ENCODE results near the gene WBP1.
A peak's percentile ranks its signal among the peaks of the same experiment; 100 is the strongest.
"Not testable (repeated sequence)": the region's sequence is repeated elsewhere in the genome, so short reads cannot be mapped to it uniquely, and the experiment has no call there.

Gene WBP1

GRCh38 chr2:74458132-74458937 lies at the start of gene WBP1:
Gene WBP1 (plus strand): TSS chr2:74458438. CDS start chr2:74458603, 165 bp downstream.
- DNase-seq (ENCODE audit: low read depth in 3 of 3) = peak; percentile 88 to 98 (median 98)

DNA sequence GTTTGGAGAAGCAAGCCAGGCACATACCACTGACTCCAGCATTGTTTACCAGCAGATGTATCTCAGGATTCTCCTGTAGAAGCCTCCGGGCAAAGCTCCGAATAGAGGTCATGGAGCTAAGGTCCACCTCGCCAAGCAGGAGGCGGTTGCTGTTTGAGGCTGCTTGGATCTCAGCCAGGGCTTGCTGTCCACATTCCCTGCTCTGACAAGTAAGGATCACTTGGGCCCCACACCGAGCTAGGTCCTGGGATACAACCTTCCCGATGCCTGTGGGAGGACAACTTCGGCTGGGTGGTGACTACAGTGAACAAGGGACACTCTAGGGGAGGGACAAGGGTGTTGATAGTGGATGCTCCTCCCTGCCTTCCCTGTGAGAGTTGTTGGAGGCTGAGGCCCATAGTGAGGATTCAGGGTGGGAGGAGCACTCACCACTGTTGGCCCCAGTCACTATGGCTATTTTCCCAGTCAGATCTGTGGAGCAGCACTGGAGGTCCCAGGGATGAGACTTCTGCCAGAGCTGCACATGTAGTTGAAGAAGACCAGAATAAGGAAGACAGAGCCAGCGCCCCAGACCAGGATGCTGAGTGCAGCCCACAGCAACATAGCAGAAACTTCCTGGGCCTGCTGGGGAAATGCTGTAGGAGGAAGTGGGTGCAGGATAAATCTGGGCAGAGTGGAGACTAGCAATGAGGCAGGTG lies 45.1 kb upstream of the WBP1 start:
- DNase-seq (ENCODE audit: low read depth in 3 of 3) = no peak

- no peak for DNase-seq (ENCODE audit: low read depth in 3 of 3)
Measured at GRCh38 chr2:74414441-74414840, 43.8 kb upstream of the WBP1 start.

GRCh38 chr2:74414881-74415761 lies 43.1 kb upstream of the WBP1 start:
- DNase-seq (ENCODE audit: low read depth in 3 of 3) = peak in 1 of 3 experiments; percentile 13

DNA sequence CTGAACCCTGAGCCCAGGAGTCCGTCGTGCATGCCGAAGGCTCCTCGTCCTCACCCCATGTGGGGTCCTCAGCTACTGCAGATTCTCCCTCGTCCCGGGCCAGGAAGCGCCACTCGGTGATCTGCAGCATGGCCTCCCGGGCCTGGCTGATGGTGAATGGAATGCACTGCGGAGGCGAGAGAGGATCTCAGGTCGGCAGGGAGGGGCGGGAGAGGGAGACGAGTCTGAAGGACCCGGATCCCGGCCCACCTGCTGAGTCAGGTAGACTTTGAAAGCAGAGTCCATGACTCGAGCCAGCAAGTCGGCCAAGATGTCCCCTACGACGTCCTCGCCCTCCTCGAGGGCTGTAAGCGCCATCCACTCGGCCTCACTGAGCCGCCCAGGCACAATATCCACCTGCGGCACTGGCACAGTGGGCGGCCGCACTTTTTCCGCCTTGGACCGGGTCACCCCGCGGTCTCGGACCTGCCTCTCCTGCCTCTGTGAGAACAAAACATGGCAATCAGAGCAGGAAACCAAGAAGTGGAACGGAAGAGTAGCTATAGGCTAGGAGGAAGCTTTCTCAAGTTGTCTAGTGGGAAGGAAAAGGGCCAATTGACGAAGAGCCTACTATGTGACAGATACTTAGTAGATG lies 42.4 kb upstream of the WBP1 start:
- no peak for DNase-seq (ENCODE audit: low read depth in 3 of 3)

DNA sequence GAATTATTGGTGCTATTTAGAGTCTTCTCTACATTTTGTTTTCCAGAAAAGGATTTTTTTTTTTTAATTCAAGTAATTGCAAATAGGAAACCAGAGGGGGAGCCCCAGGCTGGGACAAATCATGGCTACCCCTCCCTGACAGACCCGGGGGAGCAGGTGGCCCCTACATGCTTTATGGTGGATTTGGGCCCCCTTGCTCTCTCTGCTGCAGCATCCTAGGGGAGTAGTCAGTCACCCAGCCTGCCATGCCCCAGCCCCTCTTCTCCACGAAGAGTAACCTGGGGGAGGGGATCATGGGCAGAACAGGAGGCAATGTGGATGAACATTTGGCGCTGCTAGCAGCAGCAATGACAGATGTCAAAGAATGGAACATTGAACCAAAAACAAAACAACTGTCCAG lies 41.5 kb upstream of the WBP1 start:
- DNase-seq (ENCODE audit: low read depth in 3 of 3) = no peak

DNA sequence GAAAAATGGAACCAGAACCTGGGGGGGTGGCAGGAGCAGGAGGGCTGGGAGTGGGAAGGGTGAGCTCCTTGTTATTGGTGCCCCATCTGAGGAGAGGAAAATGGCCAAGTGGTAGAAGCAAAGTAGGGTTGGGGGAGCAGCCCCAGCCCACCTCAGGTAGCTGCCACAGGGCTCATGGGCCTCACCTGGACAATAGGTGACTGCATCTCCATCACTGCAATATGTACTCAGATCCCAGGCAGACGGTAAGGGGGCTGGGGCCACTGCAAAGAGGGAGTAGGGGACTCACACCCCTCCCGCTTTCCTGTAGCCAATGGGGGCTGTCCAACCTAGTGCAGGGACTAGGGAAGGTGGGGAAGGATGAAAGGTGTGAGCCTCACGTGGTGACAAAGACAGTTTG lies 41.0 kb upstream of the WBP1 start:
- no peak for DNase-seq (ENCODE audit: low read depth in 3 of 3)

GRCh38 chr2:74417763-74418162 lies 40.5 kb upstream of the WBP1 start:
- no peak for DNase-seq (ENCODE audit: low read depth in 3 of 3)

- no peak for DNase-seq (ENCODE audit: low read depth in 3 of 3)
Measured at GRCh38 chr2:74418312-74418711, 39.9 kb upstream of the WBP1 start.

DNA sequence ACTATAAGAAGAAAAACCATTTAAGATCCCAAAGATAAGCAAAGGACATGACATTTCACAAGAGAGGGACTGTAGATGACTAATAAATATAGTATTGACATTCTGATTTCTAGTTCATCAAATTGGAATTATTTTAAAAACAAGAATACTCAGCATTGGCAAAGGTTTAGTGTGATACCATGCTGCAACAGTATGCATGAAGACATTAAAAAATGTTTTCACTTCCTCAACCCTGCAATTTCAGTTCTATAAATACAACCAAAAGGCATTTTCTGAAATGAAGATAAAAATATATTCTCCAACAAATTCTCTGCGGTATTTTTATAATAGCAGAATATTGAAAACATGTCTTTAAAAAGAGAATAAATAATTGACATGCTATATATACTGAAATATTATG lies 38.9 kb upstream of the WBP1 start:
- DNase-seq (ENCODE audit: low read depth in 3 of 3) = no peak

DNA sequence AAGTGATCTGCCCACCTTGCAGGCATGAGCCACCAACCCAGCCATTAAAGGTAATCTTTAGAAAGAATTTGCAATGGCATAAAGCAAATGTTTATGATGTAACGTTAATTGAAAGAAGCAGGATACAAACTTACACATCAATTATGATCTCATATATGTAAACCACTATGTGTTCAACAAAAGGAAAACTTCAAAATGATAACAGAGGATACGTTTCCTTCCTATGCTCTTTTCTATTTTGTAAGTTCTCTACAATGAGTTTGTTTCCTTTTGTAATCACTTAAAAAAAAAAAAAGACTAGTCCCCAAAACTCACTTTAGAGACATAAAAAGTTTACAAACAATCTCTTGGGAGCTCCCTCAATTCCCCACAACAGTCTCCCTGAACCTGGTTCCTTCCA lies 38.2 kb upstream of the WBP1 start:
- no peak for DNase-seq (ENCODE audit: low read depth in 3 of 3)

GRCh38 chr2:74420443-74421103 lies 37.7 kb upstream of the WBP1 start:
- DNase-seq (ENCODE audit: low read depth in 3 of 3) = not testable (repeated sequence)

DNA sequence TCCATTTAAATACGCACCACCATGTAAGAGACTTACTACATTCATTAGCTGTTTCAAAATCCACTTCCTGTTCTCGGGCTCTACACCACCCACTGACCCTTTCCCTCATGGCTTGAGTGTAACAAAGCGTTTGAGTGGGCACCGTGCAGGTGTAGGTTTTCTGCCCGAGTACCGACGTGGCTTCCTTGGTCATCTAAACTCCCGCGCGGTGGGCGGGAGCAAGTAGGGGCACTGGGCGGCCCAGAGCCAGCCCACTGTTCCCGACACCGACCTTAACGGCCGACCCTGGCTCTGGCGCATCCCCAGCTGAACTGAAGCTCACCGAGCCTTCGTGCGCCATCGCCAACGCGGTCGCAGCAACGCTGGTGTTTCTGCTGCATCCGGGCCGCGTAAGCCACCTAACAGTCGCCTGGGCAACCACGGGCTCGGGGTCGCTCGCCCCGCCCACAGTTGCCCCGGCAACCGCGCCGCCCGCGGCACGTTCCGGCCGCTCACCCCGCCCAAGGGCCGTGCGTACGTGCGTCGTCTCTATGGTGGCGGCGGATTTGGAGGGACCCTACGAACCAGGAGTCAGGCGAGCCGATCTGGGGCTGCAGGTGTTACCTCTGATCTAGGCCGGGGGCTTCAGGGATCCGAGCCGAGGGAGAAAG lies 36.9 kb upstream of the WBP1 start, which contains the start of the genes C2orf81 and WDR54:
TSS of gene C2orf81 (minus strand) at position 399 of the 650 bp plus-strand sequence. CDS start at position 340, 59 bp downstream.
TSS of gene WDR54 (plus strand) at position 510 of the 650 bp plus-strand sequence. CDS start 424 bp downstream, outside the sequence.
- DNase-seq (ENCODE audit: low read depth in 3 of 3) = peak; percentile 86 to 88 (median 86)

DNA sequence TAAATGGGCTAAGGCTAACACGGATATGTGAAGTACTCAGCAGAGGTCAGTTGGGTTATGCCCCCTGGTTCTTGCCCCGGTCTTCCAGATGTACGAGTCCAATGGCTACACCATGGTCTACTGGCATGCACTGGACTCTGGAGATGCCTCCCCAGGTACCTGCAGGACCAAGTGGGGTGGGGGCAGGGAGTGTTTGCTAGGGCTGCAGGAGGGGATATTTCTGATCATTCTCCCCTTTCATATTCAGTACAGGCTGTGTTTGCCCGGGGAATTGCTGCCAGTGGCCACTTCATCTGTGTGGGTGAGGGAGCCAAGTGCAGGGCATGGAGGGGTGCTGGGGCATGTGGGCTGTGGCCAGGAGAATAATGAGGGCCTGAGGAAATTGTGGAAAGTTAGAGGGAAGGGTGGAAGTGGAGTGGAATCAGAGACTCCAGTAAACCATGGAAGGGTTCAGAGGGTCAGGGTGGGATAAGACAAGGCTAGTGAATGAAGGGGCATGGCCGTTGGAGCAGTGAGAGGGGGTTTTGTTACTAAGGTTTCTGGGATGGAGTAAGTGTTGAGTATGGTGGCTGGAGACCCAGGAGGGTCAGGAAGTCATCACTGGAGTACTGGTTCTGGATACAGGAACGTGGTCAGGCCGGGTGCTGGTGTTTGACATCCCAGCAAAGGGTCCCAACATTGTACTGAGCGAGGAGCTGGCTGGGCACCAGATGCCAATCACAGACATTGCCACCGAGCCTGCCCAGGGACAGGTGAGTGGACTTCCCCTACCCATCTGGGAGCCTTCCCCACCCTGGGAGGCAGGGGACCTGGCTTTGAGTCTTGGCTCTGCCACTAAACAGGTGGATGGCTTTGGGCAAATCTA lies 34.8 kb upstream of the WBP1 start:
- no peak for DNase-seq (ENCODE audit: low read depth in 3 of 3)

GRCh38 chr2:74424139-74424992 lies 33.9 kb upstream of the WBP1 start:
- DNase-seq (ENCODE audit: low read depth in 3 of 3) = no peak

GRCh38 chr2:74424995-74425406 lies 33.2 kb upstream of the WBP1 start:
- no peak for DNase-seq (ENCODE audit: low read depth in 3 of 3)

DNA sequence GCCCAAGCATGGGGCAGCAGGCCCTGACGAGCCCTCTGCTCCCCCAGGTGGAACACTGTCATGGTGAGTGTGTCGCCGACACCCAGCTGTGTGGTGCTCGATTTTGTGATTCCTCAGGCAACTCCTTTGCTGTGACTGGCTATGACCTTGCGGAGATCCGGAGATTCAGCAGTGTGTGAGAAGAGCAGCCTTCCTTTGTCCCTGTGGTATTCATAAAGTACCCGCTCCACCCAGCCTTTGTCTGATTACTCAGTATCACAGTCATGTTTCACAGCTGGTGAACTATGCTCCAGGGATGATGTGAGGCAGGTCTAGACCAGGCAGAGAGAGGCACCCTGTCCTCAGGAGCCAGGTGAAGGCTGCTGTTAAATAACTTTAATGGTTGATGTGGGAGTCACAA lies 32.7 kb upstream of the WBP1 start:
- no peak for DNase-seq (ENCODE audit: low read depth in 3 of 3)

DNA sequence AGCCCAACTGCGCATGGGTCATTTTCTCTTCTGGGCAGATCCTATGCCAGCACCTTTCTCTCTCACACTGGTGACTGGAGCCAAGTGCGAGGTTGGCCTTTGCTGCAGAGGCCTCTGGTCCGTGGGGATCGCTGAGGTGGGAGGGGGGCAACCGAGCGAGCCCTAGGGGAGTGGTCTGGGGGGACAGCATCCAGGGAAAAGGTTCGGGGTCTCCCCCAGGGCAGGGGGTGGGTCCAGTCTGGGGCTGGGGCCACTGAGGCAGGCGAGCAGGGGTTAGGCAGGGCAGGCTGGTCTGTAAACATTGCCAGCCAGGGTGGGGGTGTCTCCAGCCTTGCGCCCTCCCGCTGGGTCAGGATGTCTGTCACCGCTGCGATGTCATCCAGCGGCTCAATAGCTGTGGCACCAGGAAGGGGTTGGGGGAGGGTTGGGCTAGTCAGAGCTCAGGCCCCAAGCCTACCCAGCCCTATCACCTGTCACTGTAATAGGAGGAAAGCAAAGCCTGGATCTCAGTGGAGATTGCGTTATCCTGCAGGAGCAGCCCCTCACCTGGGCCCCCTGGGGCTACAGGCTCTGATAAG lies 32.0 kb upstream of the WBP1 start:
- no peak for DNase-seq (ENCODE audit: low read depth in 3 of 3)
